Mesendoderm (in vitro differentiated cells): ENCODE data around the gene CREB3.

Experiments used
- DNase-seq: peaks from one replicate; pipeline ENCODE4 v3.0.0; 2013
- H2AK5ac ChIP-seq: 2 replicates; pipeline ENCODE4 v1.6.1; 2013; ENCODE audit warnings: low read length, inconsistent platforms
- H2BK120ac ChIP-seq: 2 replicates; pipeline ENCODE4 v1.6.1; 2013; ENCODE audit warnings: low read depth, mild to moderate bottlenecking, low read length, moderate library complexity, mixed read lengths
- H2BK15ac ChIP-seq: replicated peaks from 2 replicates; pipeline ENCODE4 v1.6.1; 2013; ENCODE audit warnings: low read depth, mild to moderate bottlenecking, moderate library complexity
- H2BK5ac ChIP-seq: 2 replicates; pipeline ENCODE4 v1.6.1; 2013; ENCODE audit warnings: low read length, inconsistent platforms
- H3K18ac ChIP-seq: 2 replicates; pipeline ENCODE4 v1.6.1; 2013; ENCODE audit warnings: mild to moderate bottlenecking, low read length, mixed read lengths
- H3K23ac ChIP-seq: one replicate; pipeline ENCODE4 v1.6.1; 2013; ENCODE audit warnings: low read length
- H3K27ac ChIP-seq: 2 replicates; pipeline ENCODE4 v1.5.1; 2013; ENCODE audit warnings: low read depth, mild to moderate bottlenecking, inconsistent platforms, low read length, moderate library complexity
- H3K27me3 ChIP-seq: 2 replicates; pipeline ENCODE4 v1.6.1; 2013; ENCODE audit warnings: low read length, control low read depth, mild to moderate bottlenecking, inconsistent platforms; ENCODE audit not compliant: insufficient read depth, poor library complexity
- H3K36me3 ChIP-seq: 2 replicates; pipeline ENCODE4 v1.6.1; 2013; ENCODE audit warnings: low read length, inconsistent platforms; ENCODE audit not compliant: control insufficient read depth, insufficient read depth
- H3K4ac ChIP-seq: one replicate; pipeline ENCODE4 v1.6.1; 2013; ENCODE audit warnings: low read depth, mild to moderate bottlenecking, low read length, moderate library complexity
- H3K4me1 ChIP-seq: 2 replicates; pipeline ENCODE4 v1.6.1; 2013; ENCODE audit warnings: low read depth, low read length, inconsistent platforms; ENCODE audit not compliant: control insufficient read depth
- H3K4me2 ChIP-seq: 2 replicates; pipeline ENCODE4 v1.6.1; 2013; ENCODE audit warnings: low read length
- H3K4me3 ChIP-seq: 2 replicates; pipeline ENCODE4 v1.5.1; 2013; ENCODE audit warnings: mild to moderate bottlenecking, low read length
- H3K56ac ChIP-seq: one replicate; pipeline ENCODE4 v1.6.1; 2013; ENCODE audit warnings: low read length
- H3K79me1 ChIP-seq: 2 replicates; pipeline ENCODE4 v1.6.1; 2013; ENCODE audit warnings: low read length, inconsistent platforms
- H3K79me2 ChIP-seq: 2 replicates; pipeline ENCODE4 v1.6.1; 2013; ENCODE audit warnings: mild to moderate bottlenecking, low read length; ENCODE audit not compliant: control insufficient read depth, insufficient read depth
- H3K9ac ChIP-seq: 2 replicates; pipeline ENCODE4 v1.6.1; 2013; ENCODE audit warnings: low read length, inconsistent platforms
- H4K5ac ChIP-seq: one replicate; pipeline ENCODE4 v1.6.1; 2013; ENCODE audit warnings: low read length
- H4K8ac ChIP-seq: one replicate; pipeline ENCODE4 v1.6.1; 2013; ENCODE audit warnings: low read depth, mild to moderate bottlenecking, control low read depth, low read length, moderate library complexity
- WGBS: extraction: QIAGEN DNeasy Blood & Tissue Kit; methylation state at CpG from one replicate; pipeline ENCODE4 v1.1.7; 2013; ENCODE audit warnings: low lambda C conversion rate, missing lambda C conversion rate; ENCODE audit not compliant: insufficient coverage; ENCODE audit errors: extremely low coverage; 5-methylcytosine and 5-hydroxymethylcytosine counted together

CREB3 gene

DNA sequence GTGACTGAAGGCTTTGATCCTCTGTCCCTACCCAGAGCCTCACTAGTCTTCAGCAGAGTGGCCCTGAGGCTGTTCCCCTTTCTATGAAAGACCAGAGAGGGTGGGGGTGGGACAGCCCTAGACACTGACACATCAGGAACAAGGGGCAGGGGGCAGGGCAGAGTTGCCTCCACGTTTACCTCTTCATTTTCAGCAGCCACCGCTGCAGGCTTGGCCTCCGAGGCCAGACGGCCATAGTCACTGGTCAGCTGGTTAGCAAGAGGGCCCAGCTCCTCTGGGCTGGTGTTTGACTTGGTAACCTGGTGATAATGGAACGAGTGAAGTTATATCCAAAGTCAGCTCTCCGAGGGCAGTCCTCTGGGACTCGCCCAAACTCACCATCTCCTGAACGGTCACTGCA lies 27.1 kb upstream of the CREB3 start:
- no peaks in the 10 kb centered on the region for H3K4me1 ChIP-seq
- H3K27me3 ChIP-seq = no peaks in the 10 kb centered on the region
- no CpG with 5 or more reads among the region's 8 CpGs for WGBS
- DNase-seq = no peak
- peaks cover 47% of the 10 kb centered on the region for H3K36me3 ChIP-seq
- H4K5ac ChIP-seq = no peak overlapping the region
- H3K9ac ChIP-seq = no peak overlapping the region
- H3K79me1 ChIP-seq = no peaks in the 10 kb centered on the region
- no peak overlapping the region for H4K8ac ChIP-seq
- no peaks in the 10 kb centered on the region for H3K79me2 ChIP-seq
- no peak overlapping the region for H3K18ac ChIP-seq
- no peak overlapping the region for H3K23ac ChIP-seq
- no peak overlapping the region for H2AK5ac ChIP-seq
- no peak overlapping the region for H3K4ac ChIP-seq
- H2BK15ac ChIP-seq = no peak overlapping the region
- H3K27ac ChIP-seq = no peak overlapping the region
- no peak overlapping the region for H2BK5ac ChIP-seq
- H3K4me2 ChIP-seq = no peak overlapping the region
- H3K4me3 ChIP-seq = no peak overlapping the region
- no peak overlapping the region for H2BK120ac ChIP-seq
- H3K56ac ChIP-seq = no peak overlapping the region

DNA sequence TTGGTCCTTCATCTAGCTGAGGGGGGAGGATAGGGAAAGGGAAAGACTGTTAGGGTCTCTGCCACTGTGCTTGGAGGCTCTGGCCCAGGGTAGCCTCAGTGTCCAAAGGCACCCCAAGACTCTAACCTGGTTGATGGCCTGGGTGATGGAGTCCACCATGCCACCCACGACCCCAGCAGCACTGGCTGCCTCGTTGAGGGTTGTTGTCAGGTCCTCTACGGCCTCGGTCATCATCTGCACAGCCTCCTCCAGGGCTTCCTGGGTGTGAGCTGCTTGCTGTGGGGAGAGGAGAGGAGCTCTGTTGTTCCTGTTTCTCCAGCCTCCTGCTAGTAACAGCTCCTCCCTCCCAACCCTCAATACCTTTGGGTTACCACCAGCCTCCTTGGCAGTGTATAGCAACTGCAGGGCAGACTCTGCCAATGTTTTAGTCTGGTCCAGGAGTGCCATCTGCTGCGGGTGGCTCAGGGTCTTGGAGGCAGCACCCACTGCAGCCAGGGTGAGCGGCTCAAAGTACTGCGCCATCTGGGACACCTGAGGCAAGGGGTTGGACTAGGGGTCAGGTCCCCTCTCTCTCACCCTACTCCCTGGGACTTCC lies 26.5 kb upstream of the CREB3 start:
- no peak overlapping the region for H3K9ac ChIP-seq
- no peaks in the 10 kb centered on the region for H3K79me2 ChIP-seq
- H3K4me1 ChIP-seq = no peaks in the 10 kb centered on the region
- no peak overlapping the region for H3K4me3 ChIP-seq
- peaks cover 47% of the 10 kb centered on the region for H3K36me3 ChIP-seq
- H4K8ac ChIP-seq = no peak overlapping the region
- H2AK5ac ChIP-seq = no peak overlapping the region
- DNase-seq = no peak
- no peak overlapping the region for H2BK120ac ChIP-seq
- no peak overlapping the region for H3K27ac ChIP-seq
- WGBS = no CpG with 5 or more reads among the region's 7 CpGs
- H3K23ac ChIP-seq = no peak overlapping the region
- no peak overlapping the region for H3K4ac ChIP-seq
- no peak overlapping the region for H3K4me2 ChIP-seq
- no peaks in the 10 kb centered on the region for H3K79me1 ChIP-seq
- no peak overlapping the region for H3K56ac ChIP-seq
- no peak overlapping the region for H3K18ac ChIP-seq
- no peaks in the 10 kb centered on the region for H3K27me3 ChIP-seq
- H2BK5ac ChIP-seq = no peak overlapping the region
- H4K5ac ChIP-seq = no peak overlapping the region
- H2BK15ac ChIP-seq = no peak overlapping the region

DNA sequence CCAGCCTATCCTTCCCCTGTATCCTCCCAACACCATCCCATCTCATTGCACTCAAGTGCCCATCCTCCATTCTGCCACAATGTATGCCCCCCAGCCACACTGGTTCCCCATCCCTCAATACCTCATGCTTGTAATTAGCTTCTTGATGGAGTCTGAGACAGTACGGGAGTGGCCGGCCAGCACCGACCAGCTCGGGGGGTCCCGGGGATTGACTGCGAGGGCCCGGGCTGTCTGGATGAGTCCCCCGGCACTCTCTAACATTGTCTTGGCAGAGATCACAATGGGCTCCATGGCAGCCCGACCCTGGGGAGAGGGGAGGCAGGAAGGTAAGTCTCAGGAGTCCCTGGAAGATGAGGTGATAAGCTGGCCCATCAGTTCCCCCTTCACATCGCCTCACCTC lies 25.5 kb upstream of the CREB3 start:
- no peak overlapping the region for H3K23ac ChIP-seq
- H4K5ac ChIP-seq = no peak overlapping the region
- peaks cover 46% of the 10 kb centered on the region for H3K36me3 ChIP-seq
- no peak overlapping the region for H3K27ac ChIP-seq
- H3K56ac ChIP-seq = no peak overlapping the region
- H2AK5ac ChIP-seq = no peak overlapping the region
- H3K4me2 ChIP-seq = no peak overlapping the region
- no peak overlapping the region for H2BK15ac ChIP-seq
- DNase-seq = no peak
- H3K4me1 ChIP-seq = no peaks in the 10 kb centered on the region
- H3K27me3 ChIP-seq = no peaks in the 10 kb centered on the region
- no peak overlapping the region for H2BK120ac ChIP-seq
- H3K9ac ChIP-seq = no peak overlapping the region
- no peak overlapping the region for H4K8ac ChIP-seq
- H3K18ac ChIP-seq = no peak overlapping the region
- no peaks in the 10 kb centered on the region for H3K79me2 ChIP-seq
- no peaks in the 10 kb centered on the region for H3K79me1 ChIP-seq
- H3K4me3 ChIP-seq = no peak overlapping the region
- H3K4ac ChIP-seq = no peak overlapping the region
- no peak overlapping the region for H2BK5ac ChIP-seq
- no CpG with 5 or more reads among the region's 10 CpGs for WGBS

DNA sequence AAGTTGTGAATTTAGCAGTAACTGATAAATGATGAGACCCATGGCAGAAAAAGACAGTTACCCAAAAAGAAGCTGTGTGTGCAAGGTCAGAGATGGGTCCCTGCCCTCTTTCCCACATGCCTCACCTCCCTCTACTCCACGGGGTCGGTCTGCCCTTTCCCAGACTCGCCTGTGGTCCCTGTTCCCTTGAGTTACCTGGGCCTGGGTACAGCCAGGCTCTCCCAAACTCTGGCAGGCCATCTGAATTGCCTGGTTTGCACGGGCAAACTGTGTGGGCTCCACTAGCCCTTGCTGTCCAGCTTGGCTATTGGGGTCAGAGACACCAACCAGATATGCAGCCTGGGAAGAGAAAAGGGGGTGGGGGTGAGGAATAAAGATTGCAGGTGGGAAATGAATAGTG lies 24.3 kb upstream of the CREB3 start:
- H2BK15ac ChIP-seq = no peak overlapping the region
- H3K36me3 ChIP-seq = peaks cover 45% of the 10 kb centered on the region
- H3K56ac ChIP-seq = no peak overlapping the region

DNA sequence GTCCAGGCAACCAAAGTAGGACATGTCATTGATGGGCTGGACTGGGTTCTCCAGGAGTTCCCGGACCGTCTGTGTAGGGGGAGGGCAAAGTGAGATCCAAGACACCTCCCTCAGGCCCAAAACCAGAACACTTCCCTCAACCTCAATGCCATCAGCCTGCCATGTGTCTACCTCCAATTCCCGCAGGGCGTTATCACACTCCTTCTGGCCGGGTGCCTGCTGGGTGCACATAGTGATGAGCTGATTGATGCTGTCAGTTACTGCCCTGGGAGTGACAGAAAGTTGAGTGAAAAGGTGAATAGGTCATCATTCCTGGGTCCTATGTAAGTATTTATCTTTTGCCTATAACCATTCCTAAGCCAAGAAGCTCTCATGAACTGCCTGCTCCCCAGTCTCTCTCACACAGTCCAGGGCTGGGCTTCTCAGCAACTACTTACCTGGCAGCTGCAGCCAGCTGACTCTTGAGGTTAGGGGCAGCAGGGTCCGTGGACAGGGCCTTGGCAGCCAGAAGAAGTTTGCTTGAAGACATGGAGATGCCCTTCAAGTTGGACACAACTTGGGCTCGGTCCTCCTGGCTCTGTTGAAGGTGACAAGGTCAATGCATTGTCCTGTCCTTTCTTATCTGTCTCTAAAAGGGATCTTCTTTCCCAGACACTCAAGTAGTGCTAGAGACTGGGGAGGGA lies 21.5 kb upstream of the CREB3 start:
- peaks cover 38% of the 10 kb centered on the region for H3K36me3 ChIP-seq
- no CpG with 5 or more reads among the region's 7 CpGs for WGBS

More for the DNA sequence above, 24.3 kb upstream of the CREB3 start:
- no peak overlapping the region for H3K4me2 ChIP-seq
- no peak overlapping the region for H3K18ac ChIP-seq
- H4K5ac ChIP-seq = no peak overlapping the region
- no CpG with 5 or more reads among the region's 4 CpGs for WGBS
- no peaks in the 10 kb centered on the region for H3K4me1 ChIP-seq
- no peak overlapping the region for H3K4ac ChIP-seq
- H2BK120ac ChIP-seq = no peak overlapping the region
- H3K9ac ChIP-seq = no peak overlapping the region
- no peak for DNase-seq
- no peak overlapping the region for H3K23ac ChIP-seq
- no peaks in the 10 kb centered on the region for H3K79me1 ChIP-seq
- no peaks in the 10 kb centered on the region for H3K79me2 ChIP-seq
- no peak overlapping the region for H3K4me3 ChIP-seq
- H2BK5ac ChIP-seq = no peak overlapping the region
- no peak overlapping the region for H3K27ac ChIP-seq
- no peak overlapping the region for H2AK5ac ChIP-seq
- no peak overlapping the region for H4K8ac ChIP-seq
- no peaks in the 10 kb centered on the region for H3K27me3 ChIP-seq

More for the DNA sequence above, 21.5 kb upstream of the CREB3 start:
- Histone ChIP-seq H3K79me1 (no peaks in the 10 kb centered on the region), H3K4ac (no peak overlapping the region), H3K27ac (no peak overlapping the region), H2BK5ac (no peak overlapping the region), H3K4me2 (no peak overlapping the region), H3K23ac (no peak overlapping the region), H4K5ac (no peak overlapping the region), H3K18ac (no peak overlapping the region), H2AK5ac (no peak overlapping the region), H3K4me1 (no peaks in the 10 kb centered on the region), H4K8ac (no peak overlapping the region), H2BK120ac (no peak overlapping the region), H2BK15ac (no peak overlapping the region), H3K4me3 (no peak overlapping the region), H3K56ac (no peak overlapping the region), H3K27me3 (no peaks in the 10 kb centered on the region), H3K9ac (no peak overlapping the region), H3K79me2 (no peaks in the 10 kb centered on the region)
- no peak for DNase-seq
